Measurements from ENCODE around the gene ENG.

The ENG gene

GRCh38 chr9:127794001-127794791 lies 60.3 kb downstream of the ENG start:
- H3K9ac ChIP-seq (ENCODE audit: low read length): no peak overlapping the region
- H3K36me3 ChIP-seq (replicated peaks; ENCODE audit: low read depth, low read length): peaks cover 23% of the 10 kb centered on the region
- peaks cover 12% of the 10 kb centered on the region; the same call in 1 of the 2 replicates for H3K79me2 ChIP-seq (ENCODE audit: low read length)
- no peak overlapping the region for H3K4me3 ChIP-seq (ENCODE audit: low read length)
- TF ChIP-seq EZH2phosphoT487 (IDR thresholded peaks at IDR 0.05; ENCODE audit: low read depth) (no peak), CTCF (IDR thresholded peaks at IDR 0.05; ENCODE audit: low read depth, low read length) (no peak)
- no peak overlapping the region for H2AFZ ChIP-seq (ENCODE audit: low read depth, low read length)
- H3K9me3 ChIP-seq (ENCODE audit: insufficient read depth, low read length): no peaks in the 10 kb centered on the region
- H3K4me2 ChIP-seq (ENCODE audit: low read length): no peak overlapping the region
- H3K4me1 ChIP-seq (ENCODE audit: low read length): no peaks in the 10 kb centered on the region
- peaks cover 7% of the 10 kb centered on the region for H4K20me1 ChIP-seq (ENCODE audit: insufficient read depth, low read length)
- H3K27ac ChIP-seq (ENCODE audit: low read length): no peak overlapping the region
- H3K27me3 ChIP-seq (ENCODE audit: low read depth, low read length): no peaks in the 10 kb centered on the region

GRCh38 chr9:127793093-127793708 lies 61.3 kb downstream of the ENG start:
- H3K9ac ChIP-seq (ENCODE audit: low read length): no peak overlapping the region
- H3K4me1 ChIP-seq (ENCODE audit: low read length): peaks cover 4% of the 10 kb centered on the region; the same call in 1 of the 2 replicates
- peaks cover 22% of the 10 kb centered on the region for H3K79me2 ChIP-seq (ENCODE audit: low read length)
- H3K4me2 ChIP-seq (ENCODE audit: low read length): no peak overlapping the region
- no peak overlapping the region for H2AFZ ChIP-seq (ENCODE audit: low read depth, low read length)
- no peaks in the 10 kb centered on the region for H3K27me3 ChIP-seq (ENCODE audit: low read depth, low read length)
- TF ChIP-seq CTCF (IDR thresholded peaks at IDR 0.05; ENCODE audit: low read depth, low read length) (no peak), EZH2phosphoT487 (IDR thresholded peaks at IDR 0.05; ENCODE audit: low read depth) (no peak)
- H3K27ac ChIP-seq (ENCODE audit: low read length): no peak overlapping the region
- no peaks in the 10 kb centered on the region for H3K9me3 ChIP-seq (ENCODE audit: insufficient read depth, low read length)
- H3K4me3 ChIP-seq (ENCODE audit: low read length): no peak overlapping the region
- peaks cover 33% of the 10 kb centered on the region for H3K36me3 ChIP-seq (replicated peaks; ENCODE audit: low read depth, low read length)
- H4K20me1 ChIP-seq (ENCODE audit: insufficient read depth, low read length): peaks cover 12% of the 10 kb centered on the region

- Histone ChIP-seq H3K9me3 (ENCODE audit: insufficient read depth, low read length) (no peaks in the 10 kb centered on the region), H3K4me3 (ENCODE audit: low read length) (no peak overlapping the region), H3K4me2 (ENCODE audit: low read length) (no peak overlapping the region), H3K27me3 (ENCODE audit: low read depth, low read length) (no peaks in the 10 kb centered on the region), H3K9ac (ENCODE audit: low read length) (no peak overlapping the region), H3K4me1 (ENCODE audit: low read length) (peaks cover 11% of the 10 kb centered on the region), H3K27ac (ENCODE audit: low read length) (no peak overlapping the region), H2AFZ (ENCODE audit: low read depth, low read length) (no peak overlapping the region), H3K79me2 (ENCODE audit: low read length) (peaks cover 29% of the 10 kb centered on the region), H3K36me3 (replicated peaks; ENCODE audit: low read depth, low read length) (peaks cover 39% of the 10 kb centered on the region), H4K20me1 (ENCODE audit: insufficient read depth, low read length) (peaks cover 18% of the 10 kb centered on the region)
- no peak for TF ChIP-seq CTCF (IDR thresholded peaks at IDR 0.05; ENCODE audit: low read depth, low read length)
- TF ChIP-seq EZH2phosphoT487 (IDR thresholded peaks at IDR 0.05; ENCODE audit: low read depth): no peak
Measured at GRCh38 chr9:127792417-127793031, 61.9 kb downstream of the ENG start.

GRCh38 chr9:127791085-127791484 lies 63.4 kb downstream of the ENG start:
- Histone ChIP-seq H3K36me3 (replicated peaks; ENCODE audit: low read depth, low read length) (peaks cover 45% of the 10 kb centered on the region), H3K79me2 (ENCODE audit: low read length) (peaks cover 43% of the 10 kb centered on the region), H3K9me3 (ENCODE audit: insufficient read depth, low read length) (no peaks in the 10 kb centered on the region), H3K4me1 (ENCODE audit: low read length) (peaks cover 17% of the 10 kb centered on the region), H4K20me1 (ENCODE audit: insufficient read depth, low read length) (peaks cover 29% of the 10 kb centered on the region), H3K27ac (ENCODE audit: low read length) (no peak overlapping the region), H3K9ac (ENCODE audit: low read length) (no peak overlapping the region), H3K4me2 (ENCODE audit: low read length) (no peak overlapping the region), H2AFZ (ENCODE audit: low read depth, low read length) (no peak overlapping the region), H3K27me3 (ENCODE audit: low read depth, low read length) (no peaks in the 10 kb centered on the region), H3K4me3 (ENCODE audit: low read length) (no peak overlapping the region)
- no peak for TF ChIP-seq EZH2phosphoT487 (IDR thresholded peaks at IDR 0.05; ENCODE audit: low read depth)
- TF ChIP-seq CTCF (IDR thresholded peaks at IDR 0.05; ENCODE audit: low read depth, low read length): no peak
